ENCODE results near the gene TMEM97.

GRCh38 chr17:28327709-28328108 is 8.7 kb downstream of the TMEM97 start:
- TF ChIP-seq, protein P1, sequence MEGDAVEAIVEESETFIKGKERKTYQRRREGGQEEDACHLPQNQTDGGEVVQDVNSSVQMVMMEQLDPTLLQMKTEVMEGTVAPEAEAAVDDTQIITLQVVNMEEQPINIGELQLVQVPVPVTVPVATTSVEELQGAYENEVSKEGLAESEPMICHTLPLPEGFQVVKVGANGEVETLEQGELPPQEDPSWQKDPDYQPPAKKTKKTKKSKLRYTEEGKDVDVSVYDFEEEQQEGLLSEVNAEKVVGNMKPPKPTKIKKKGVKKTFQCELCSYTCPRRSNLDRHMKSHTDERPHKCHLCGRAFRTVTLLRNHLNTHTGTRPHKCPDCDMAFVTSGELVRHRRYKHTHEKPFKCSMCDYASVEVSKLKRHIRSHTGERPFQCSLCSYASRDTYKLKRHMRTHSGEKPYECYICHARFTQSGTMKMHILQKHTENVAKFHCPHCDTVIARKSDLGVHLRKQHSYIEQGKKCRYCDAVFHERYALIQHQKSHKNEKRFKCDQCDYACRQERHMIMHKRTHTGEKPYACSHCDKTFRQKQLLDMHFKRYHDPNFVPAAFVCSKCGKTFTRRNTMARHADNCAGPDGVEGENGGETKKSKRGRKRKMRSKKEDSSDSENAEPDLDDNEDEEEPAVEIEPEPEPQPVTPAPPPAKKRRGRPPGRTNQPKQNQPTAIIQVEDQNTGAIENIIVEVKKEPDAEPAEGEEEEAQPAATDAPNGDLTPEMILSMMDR (IDR thresholded peaks at IDR 0.05; ENCODE audit: low read length) = no peak
- no peak for TF ChIP-seq EZH2 (IDR thresholded peaks at IDR 0.05; ENCODE audit: borderline replicate concordance, low read length)

Measured in OCI-LY1 (cell line).